ENCODE measurements around the gene SBK1. TPM values are rescaled to one million over a fixed set of nuclear protein-coding genes. Genes with fewer than 3 reads are reported as not detected.
A peak's percentile ranks its signal among the peaks of the same experiment; 100 is the strongest.

Gene SBK1
- total RNA-seq, 1 donor, result not detected

DNA sequence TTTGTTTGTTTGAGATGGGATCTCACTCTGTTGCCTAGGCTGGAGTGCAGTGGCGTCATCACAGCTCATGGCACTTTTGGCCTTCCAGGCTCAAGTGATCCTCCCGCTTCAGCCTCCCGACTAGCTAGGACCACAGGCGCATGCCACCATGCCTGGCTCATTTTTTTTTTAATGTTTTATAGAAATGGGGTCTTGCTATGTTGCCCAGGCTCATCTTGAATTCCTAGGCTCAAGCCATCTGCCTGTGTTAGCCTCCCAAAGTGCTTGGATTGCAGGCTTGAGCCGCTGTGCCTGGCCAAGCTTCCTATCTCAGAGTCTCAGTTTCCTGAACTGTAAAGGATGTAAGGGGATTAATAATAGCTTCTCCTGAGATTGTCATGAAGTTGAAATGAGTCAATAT, 8.0 kb downstream of the SBK1 start:
- Histone ChIP-seq H2AFZ (ENCODE audit: low read length) (no peak overlapping the region), H3K79me2 (ENCODE audit: insufficient read depth, low read length) (no peaks in the 10 kb centered on the region), H4K20me1 (ENCODE audit: insufficient read depth, low read length) (no peaks in the 10 kb centered on the region), H3K36me3 (ENCODE audit: insufficient read depth, low read length) (no peaks in the 10 kb centered on the region), H3K9me3 (ENCODE audit: low read depth, low read length) (no peaks in the 10 kb centered on the region), H3K4me1 (ENCODE audit: insufficient read depth, low read length) (no peaks in the 10 kb centered on the region), H3K27ac (ENCODE audit: low read depth, low read length) (no peak overlapping the region), H3K4me2 (ENCODE audit: insufficient read depth, low read length) (no peak overlapping the region), H3K4me3 (ENCODE audit: insufficient read depth, low read length) (no peak overlapping the region), H3K27me3 (ENCODE audit: insufficient read depth, low read length) (no peaks in the 10 kb centered on the region)
- TF ChIP-seq, protein P1, sequence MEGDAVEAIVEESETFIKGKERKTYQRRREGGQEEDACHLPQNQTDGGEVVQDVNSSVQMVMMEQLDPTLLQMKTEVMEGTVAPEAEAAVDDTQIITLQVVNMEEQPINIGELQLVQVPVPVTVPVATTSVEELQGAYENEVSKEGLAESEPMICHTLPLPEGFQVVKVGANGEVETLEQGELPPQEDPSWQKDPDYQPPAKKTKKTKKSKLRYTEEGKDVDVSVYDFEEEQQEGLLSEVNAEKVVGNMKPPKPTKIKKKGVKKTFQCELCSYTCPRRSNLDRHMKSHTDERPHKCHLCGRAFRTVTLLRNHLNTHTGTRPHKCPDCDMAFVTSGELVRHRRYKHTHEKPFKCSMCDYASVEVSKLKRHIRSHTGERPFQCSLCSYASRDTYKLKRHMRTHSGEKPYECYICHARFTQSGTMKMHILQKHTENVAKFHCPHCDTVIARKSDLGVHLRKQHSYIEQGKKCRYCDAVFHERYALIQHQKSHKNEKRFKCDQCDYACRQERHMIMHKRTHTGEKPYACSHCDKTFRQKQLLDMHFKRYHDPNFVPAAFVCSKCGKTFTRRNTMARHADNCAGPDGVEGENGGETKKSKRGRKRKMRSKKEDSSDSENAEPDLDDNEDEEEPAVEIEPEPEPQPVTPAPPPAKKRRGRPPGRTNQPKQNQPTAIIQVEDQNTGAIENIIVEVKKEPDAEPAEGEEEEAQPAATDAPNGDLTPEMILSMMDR (IDR thresholded peaks at IDR 0.05; ENCODE audit: extremely low read depth, low read depth, low read length), result no peak
- DNase-seq (ENCODE audit: insufficient read length, low spot score, missing footprints), result no peak

GRCh38 chr16:28301154-28301553, 8.8 kb downstream of the SBK1 start:
- Histone ChIP-seq H4K20me1 (ENCODE audit: insufficient read depth, low read length) (no peaks in the 10 kb centered on the region), H3K9me3 (ENCODE audit: low read depth, low read length) (no peaks in the 10 kb centered on the region), H3K79me2 (ENCODE audit: insufficient read depth, low read length) (no peaks in the 10 kb centered on the region), H3K27me3 (ENCODE audit: insufficient read depth, low read length) (no peaks in the 10 kb centered on the region), H2AFZ (ENCODE audit: low read length) (no peak overlapping the region), H3K36me3 (ENCODE audit: insufficient read depth, low read length) (no peaks in the 10 kb centered on the region), H3K4me2 (ENCODE audit: insufficient read depth, low read length) (no peak overlapping the region), H3K4me1 (ENCODE audit: insufficient read depth, low read length) (no peaks in the 10 kb centered on the region), H3K27ac (ENCODE audit: low read depth, low read length) (no peak overlapping the region), H3K4me3 (ENCODE audit: insufficient read depth, low read length) (no peak overlapping the region)
- TF ChIP-seq, protein P1 (IDR thresholded peaks at IDR 0.05; ENCODE audit: extremely low read depth, low read depth, low read length), result no peak
- peak; percentile 45 for DNase-seq (ENCODE audit: insufficient read length, low spot score, missing footprints)

DNA sequence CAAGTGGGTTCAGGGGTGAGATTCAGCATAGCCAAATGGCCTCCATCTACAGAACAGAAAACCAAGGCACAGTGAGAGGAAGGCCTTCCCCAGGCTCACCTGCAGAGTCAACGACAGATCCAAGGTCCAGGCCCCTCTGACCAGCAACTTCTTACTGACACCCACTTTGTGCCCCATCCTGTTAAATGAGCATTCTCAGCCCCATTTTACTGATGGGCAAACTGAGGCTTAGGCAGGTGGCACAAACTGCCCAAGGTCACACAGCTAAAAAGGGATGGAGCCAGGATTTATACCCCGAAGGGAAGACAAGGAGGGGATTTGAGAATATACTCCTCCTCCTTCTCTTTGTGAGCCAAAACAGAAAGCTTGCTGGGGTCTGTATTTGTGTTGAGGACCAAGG, 9.3 kb downstream of the SBK1 start:
- Histone ChIP-seq H3K27ac (ENCODE audit: low read depth, low read length) (no peak overlapping the region), H3K4me2 (ENCODE audit: insufficient read depth, low read length) (no peak overlapping the region), H4K20me1 (ENCODE audit: insufficient read depth, low read length) (no peaks in the 10 kb centered on the region), H3K36me3 (ENCODE audit: insufficient read depth, low read length) (no peaks in the 10 kb centered on the region), H3K27me3 (ENCODE audit: insufficient read depth, low read length) (no peaks in the 10 kb centered on the region), H3K4me3 (ENCODE audit: insufficient read depth, low read length) (no peak overlapping the region), H3K4me1 (ENCODE audit: insufficient read depth, low read length) (no peaks in the 10 kb centered on the region), H3K79me2 (ENCODE audit: insufficient read depth, low read length) (no peaks in the 10 kb centered on the region), H3K9me3 (ENCODE audit: low read depth, low read length) (no peaks in the 10 kb centered on the region), H2AFZ (ENCODE audit: low read length) (no peak overlapping the region)
- TF ChIP-seq, protein P1 (IDR thresholded peaks at IDR 0.05; ENCODE audit: extremely low read depth, low read depth, low read length), result no peak
- no peak for DNase-seq (ENCODE audit: insufficient read length, low spot score, missing footprints)

GRCh38 chr16:28303132-28303531, 10.8 kb downstream of the SBK1 start:
- Histone ChIP-seq H3K79me2 (ENCODE audit: insufficient read depth, low read length) (no peaks in the 10 kb centered on the region), H2AFZ (ENCODE audit: low read length) (no peak overlapping the region), H3K4me1 (ENCODE audit: insufficient read depth, low read length) (no peaks in the 10 kb centered on the region), H3K27ac (ENCODE audit: low read depth, low read length) (no peak overlapping the region), H3K9me3 (ENCODE audit: low read depth, low read length) (no peaks in the 10 kb centered on the region), H3K4me3 (ENCODE audit: insufficient read depth, low read length) (no peak overlapping the region), H3K36me3 (ENCODE audit: insufficient read depth, low read length) (no peaks in the 10 kb centered on the region), H3K4me2 (ENCODE audit: insufficient read depth, low read length) (no peak overlapping the region), H4K20me1 (ENCODE audit: insufficient read depth, low read length) (no peaks in the 10 kb centered on the region), H3K27me3 (ENCODE audit: insufficient read depth, low read length) (no peaks in the 10 kb centered on the region)
- DNase-seq (ENCODE audit: insufficient read length, low spot score, missing footprints), result no peak
- TF ChIP-seq, protein P1 (IDR thresholded peaks at IDR 0.05; ENCODE audit: extremely low read depth, low read depth, low read length), result no peak

All from osteoblast (primary cell).